Neutrophil (primary cell): Measurements from ENCODE around the gene FPGS.

ENCODE experiments used
- H3K27ac ChIP-seq: fragments of 200-600 bp; sonication (generic); 2 replicates; pipeline ENCODE4 v1.5.1; 2016; ENCODE audit warnings: mild to moderate bottlenecking, moderate library complexity
- H3K27me3 ChIP-seq: fragments of 200-600 bp; sonication (generic); 2 replicates; pipeline ENCODE4 v1.6.0; 2016; ENCODE audit warnings: mild to moderate bottlenecking
- H3K36me3 ChIP-seq: fragments of 200-600 bp; sonication (generic); 2 replicates; pipeline ENCODE4 v1.5.1; 2017
- H3K4me1 ChIP-seq, 2 experiments: fragments of 200-600 bp in 1 of 2; sonication (generic) in 1 of 2; 1 replicate in 1 of 2; 2 replicates in 1 of 2; pipeline versions ENCODE4 v1.5.1 to v1.6.1; 2013 to 2016; ENCODE audit warnings: low read depth in 1 of 2, low read length in 1 of 2, mild to moderate bottlenecking in 1 of 2, moderate library complexity in 1 of 2; ENCODE audit not compliant: control insufficient read depth in 1 of 2, insufficient read depth in 1 of 2
- H3K4me3 ChIP-seq, 2 experiments: fragments of 200-600 bp in 1 of 2; sonication (generic) in 1 of 2; 1 replicate in 1 of 2; 2 replicates in 1 of 2; pipeline ENCODE4 v1.5.1; 2013 to 2016; ENCODE audit warnings: low read depth in 1 of 2, low read length in 1 of 2, mild to moderate bottlenecking in 1 of 2, moderate library complexity in 1 of 2
- H3K9me3 ChIP-seq: fragments of 200-600 bp; sonication (generic); 2 replicates; pipeline ENCODE4 v1.5.1; 2016
- TF ChIP-seq, protein P1 (sequence below): fragments of 200-600 bp; sonication (generic); IDR thresholded peaks from 2 replicates; pipeline ENCODE4 v1.5.1; 2016; ENCODE audit warnings: antibody characterized with exemption

Gene FPGS

DNA sequence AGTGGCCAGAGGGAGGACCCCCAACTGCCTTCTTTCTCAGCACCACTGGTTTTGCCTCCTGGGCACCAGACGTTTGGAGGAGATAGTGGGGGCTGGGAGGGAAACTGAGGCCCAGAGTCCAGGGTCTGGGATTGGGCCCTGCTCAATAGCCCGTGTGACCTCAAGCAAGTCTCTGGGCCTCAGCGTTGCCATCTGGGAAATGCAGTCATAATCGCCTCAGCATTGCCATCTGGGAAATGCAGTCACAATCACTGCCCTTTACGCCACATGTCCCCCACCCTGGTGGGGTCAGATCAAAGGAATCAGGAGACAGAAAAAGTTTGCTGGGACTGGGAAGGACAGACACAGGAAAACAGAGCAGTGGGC is 25.8 kb upstream of the FPGS start:
- H3K4me3 ChIP-seq = peak overlapping the region; percentile 78 to 97
- no peaks in the 10 kb centered on the region for H3K27me3 ChIP-seq
- H3K27ac ChIP-seq = peak overlapping the region; percentile 90
- peaks cover 41% of the 10 kb centered on the region for H3K36me3 ChIP-seq
- peaks cover 76 to 91% of the 10 kb centered on the region in 2 experiments for H3K4me1 ChIP-seq
- TF ChIP-seq, protein P1, sequence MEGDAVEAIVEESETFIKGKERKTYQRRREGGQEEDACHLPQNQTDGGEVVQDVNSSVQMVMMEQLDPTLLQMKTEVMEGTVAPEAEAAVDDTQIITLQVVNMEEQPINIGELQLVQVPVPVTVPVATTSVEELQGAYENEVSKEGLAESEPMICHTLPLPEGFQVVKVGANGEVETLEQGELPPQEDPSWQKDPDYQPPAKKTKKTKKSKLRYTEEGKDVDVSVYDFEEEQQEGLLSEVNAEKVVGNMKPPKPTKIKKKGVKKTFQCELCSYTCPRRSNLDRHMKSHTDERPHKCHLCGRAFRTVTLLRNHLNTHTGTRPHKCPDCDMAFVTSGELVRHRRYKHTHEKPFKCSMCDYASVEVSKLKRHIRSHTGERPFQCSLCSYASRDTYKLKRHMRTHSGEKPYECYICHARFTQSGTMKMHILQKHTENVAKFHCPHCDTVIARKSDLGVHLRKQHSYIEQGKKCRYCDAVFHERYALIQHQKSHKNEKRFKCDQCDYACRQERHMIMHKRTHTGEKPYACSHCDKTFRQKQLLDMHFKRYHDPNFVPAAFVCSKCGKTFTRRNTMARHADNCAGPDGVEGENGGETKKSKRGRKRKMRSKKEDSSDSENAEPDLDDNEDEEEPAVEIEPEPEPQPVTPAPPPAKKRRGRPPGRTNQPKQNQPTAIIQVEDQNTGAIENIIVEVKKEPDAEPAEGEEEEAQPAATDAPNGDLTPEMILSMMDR = no peak
- H3K9me3 ChIP-seq = no peaks in the 10 kb centered on the region

DNA sequence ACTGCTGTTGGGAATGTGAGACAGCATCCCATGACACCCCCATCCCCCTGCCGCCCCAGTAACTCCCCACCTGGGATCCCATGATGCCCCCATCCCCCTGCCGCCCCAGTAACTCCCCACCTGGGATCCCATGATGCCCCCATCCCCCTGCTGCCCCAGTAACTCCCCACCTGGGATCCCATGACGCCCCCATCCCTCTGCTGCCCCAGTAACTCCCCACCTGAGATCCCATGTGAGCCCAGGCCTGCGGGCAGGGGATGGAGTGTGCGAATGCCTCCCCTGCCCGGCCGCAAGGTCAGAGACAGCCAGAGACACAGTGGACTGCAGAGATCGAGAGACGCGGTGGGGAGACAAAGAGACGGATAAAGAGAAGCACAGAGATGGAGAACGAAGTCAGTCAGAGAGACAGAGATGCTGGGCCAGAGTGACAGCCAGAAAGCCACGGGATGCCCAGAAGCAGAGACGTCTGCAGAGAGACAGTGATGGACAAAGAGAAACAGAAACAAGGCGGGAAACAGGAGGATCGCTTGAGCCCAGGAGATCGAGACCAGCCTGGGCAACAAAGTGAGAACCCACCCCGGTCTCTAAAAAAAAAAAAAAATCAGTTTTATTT is 25.2 kb upstream of the FPGS start:
- TF ChIP-seq, protein P1 = no peak
- H3K9me3 ChIP-seq = no peaks in the 10 kb centered on the region
- peaks cover 35% of the 10 kb centered on the region for H3K36me3 ChIP-seq
- H3K4me1 ChIP-seq = peaks cover 81 to 92% of the 10 kb centered on the region in 2 experiments
- H3K27ac ChIP-seq = peak overlapping the region; percentile 90
- H3K4me3 ChIP-seq = peak overlapping the region; percentile 78 to 97
- H3K27me3 ChIP-seq = no peaks in the 10 kb centered on the region

DNA sequence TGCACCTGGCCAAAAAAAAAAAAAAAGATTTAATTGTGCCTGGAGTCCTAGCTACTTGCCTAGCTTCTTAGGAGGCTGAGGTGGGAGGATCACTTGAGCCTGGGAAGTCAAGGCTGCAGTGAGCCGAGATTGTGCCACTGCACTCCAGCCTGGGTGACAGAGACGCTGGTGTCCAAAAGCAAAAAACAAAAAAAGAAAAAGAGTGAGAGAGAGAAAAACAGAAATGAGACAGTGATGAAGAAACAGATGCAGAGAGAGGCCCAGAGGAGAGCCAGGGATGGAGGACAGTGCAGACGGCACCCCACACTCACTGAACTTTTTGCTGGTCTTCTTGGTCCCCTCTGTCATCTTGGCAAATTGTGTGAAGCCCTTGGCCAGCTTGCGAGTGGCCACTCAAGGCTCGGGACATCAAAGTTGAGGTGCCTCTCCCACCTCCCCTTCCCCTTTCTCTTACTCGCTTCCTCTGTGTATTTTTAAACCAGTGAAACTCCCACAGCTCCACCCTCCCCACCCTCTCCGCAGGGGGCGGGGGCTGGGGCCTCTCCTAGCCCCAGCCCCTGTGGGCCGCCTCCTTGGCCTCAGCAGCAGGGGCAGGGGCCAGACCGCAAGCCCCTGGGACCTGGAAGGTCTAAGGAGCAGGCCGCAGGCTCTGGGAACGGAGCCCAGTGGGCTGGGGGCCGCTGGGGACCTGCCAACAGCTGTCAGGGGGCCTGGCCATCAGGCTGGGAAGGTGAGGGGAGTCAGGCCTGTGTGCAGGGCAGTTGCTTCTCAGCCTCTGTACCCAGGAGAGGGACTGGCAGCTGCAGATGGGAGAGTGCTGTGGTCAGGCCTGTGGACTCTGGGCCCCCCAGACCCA is 24.2 kb upstream of the FPGS start, which contains the start of gene SH2D3C:
TSS of gene SH2D3C (minus strand) at position 387 of the 856 bp plus-strand sequence. CDS start at position 348, 39 bp downstream.
- peaks cover 25% of the 10 kb centered on the region for H3K36me3 ChIP-seq
- peaks cover 84 to 92% of the 10 kb centered on the region in 2 experiments for H3K4me1 ChIP-seq
- peak within 1 kb of the TSS; percentile 90 for H3K27ac ChIP-seq
- H3K27me3 ChIP-seq = no peaks in the 10 kb centered on the region
- H3K9me3 ChIP-seq = no peaks in the 10 kb centered on the region
- TF ChIP-seq, protein P1 = peak; percentile 22
- peak within 1 kb of the TSS; percentile 78 to 97 for H3K4me3 ChIP-seq

DNA sequence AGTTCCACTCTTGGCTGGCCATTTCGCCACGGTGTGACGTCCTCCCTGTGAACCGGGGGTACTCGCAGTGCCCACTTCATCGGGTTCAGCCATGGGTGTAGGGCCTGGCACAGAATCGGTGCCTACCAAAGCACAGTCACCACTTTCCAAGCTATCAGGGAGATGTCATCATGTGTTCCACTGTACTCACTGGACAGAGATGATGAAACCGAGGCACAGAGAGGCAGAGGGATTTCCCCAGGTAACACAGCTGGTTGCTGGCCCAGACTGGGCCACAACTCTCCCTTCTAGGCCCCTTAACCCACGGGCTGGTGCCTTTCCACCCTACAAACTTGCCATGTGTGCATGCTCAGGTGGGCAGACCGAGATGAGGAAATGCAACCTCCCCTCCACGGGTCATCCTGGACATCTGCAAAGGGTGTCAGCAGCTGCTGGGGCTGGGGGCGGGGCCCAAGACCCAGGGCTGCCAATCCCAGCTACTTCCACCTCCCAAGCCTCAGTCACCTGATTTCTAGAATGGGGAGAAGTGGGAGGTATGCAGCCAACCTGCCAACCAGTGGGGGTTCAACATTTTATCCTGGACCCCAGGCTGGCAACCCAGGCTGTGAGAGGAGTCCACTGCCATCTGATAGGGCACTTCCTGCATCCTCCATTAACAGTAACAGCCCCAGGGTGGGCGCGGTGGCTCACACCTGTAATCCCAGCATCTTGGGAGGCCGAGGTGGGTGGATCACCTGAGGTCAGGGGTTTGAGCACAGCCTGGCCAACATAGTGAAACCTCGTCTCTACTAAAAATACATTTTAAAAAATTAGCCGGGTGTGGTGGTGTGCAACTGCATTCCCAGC is 23.3 kb upstream of the FPGS start:
- Histone ChIP-seq H3K27ac (peak overlapping the region; percentile 90), H3K9me3 (no peaks in the 10 kb centered on the region), H3K4me3 (peak overlapping the region; percentile 78 to 97), H3K36me3 (peaks cover 16% of the 10 kb centered on the region), H3K4me1 (peaks cover 84 to 92% of the 10 kb centered on the region in 2 experiments), H3K27me3 (no peaks in the 10 kb centered on the region)
- TF ChIP-seq, protein P1 = no peak

DNA sequence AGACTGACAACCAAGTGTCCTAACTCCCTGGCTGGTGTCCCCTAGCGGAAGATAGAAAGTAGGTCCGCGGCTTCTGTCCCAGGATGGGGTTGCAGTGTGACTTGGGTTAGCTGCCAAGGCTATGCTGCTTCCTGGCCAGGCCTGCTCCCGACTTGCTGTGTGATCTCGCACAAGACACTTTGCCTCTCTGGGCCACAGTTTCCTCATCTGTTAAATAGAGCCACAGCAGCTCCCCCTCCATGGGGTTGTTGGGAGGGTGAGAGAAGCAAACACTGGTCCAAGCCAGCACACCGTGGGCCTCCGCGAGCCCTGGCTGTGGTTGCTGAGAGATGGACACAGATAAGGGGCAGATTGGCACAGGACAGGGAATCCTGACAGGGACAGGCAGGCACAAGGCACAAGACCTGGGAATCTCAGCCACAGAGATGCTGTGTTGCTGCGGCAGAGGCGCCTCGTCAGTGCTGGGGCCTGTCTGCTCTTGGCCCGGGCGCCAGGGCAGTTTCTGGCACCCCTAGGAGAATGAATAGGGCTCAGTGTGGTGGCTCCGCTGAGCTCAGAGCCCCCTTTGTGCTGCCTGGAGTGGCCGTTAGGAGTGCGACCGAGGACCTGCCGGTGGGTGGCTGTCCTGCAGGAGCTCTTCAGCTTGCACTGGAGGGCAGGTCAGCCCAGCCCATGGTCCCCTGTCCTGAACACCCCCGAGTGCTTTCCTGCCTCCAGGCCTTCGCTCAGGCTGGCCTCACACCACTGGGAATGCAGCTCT is 22.4 kb upstream of the FPGS start:
- Histone ChIP-seq H3K36me3 (peaks cover 7% of the 10 kb centered on the region), H3K4me3 (peak overlapping the region; percentile 78 to 97), H3K9me3 (no peaks in the 10 kb centered on the region), H3K27ac (peak overlapping the region; percentile 90), H3K4me1 (peaks cover 84 to 93% of the 10 kb centered on the region in 2 experiments), H3K27me3 (no peaks in the 10 kb centered on the region)
- TF ChIP-seq, protein P1 = no peak
